K562 (cell line): ENCODE results near the gene PGBD1. TPM values are rescaled to one million over a fixed set of nuclear protein-coding genes. Genes with fewer than 3 reads are reported as not detected.
A peak's percentile ranks its signal among the peaks of the same experiment; 100 is the strongest.

ENCODE experiments used
- ATAC-seq: fragments of 200-7000 bp; cut with Tn5 transposase; 3 replicates; pipeline ENCODE4 v1.9.1; 2020; ENCODE audit warnings: moderate library complexity
- BruUV-seq: library from RNA; stranded (reverse); fragments of 400-500 nt; replicated peaks from 2 replicates; lab custom pipeline; 2021; lab: Mats Ljungman, UMichigan
- CTCF ChIA-PET: fragments of 300-600 bp; formaldehyde crosslinking; extraction: SDS; loops from one replicate; lab custom pipeline; 2021; ENCODE audit warnings: low intra/inter-chr PET ratio; lab: Yijun Ruan, JAX
- POLR2A ChIA-PET: fragments of 300-600, 350-650 bp; sonication (Branson Sonifier 250); formaldehyde crosslinking; extraction: SDS; loops from one replicate; lab custom pipeline; 2021; ENCODE audit warnings: antibody characterized with exemption, inconsistent platforms; lab: Yijun Ruan, JAX
- DNase-seq, 4 experiments: peaks; one replicate each; pipeline versions ENCODE4 v3.0.0 to v3.0.0-alpha.2; 2011 to 2018; ENCODE audit warnings: low spot score in 3 of 4, mixed read lengths in 3 of 4; ENCODE audit errors: extremely low read depth in 1 of 4
- FAIRE-seq: peaks from 2 replicates; lab custom pipeline; 2011; peaks lifted over from hg19 to GRCh38; lab: Jason Lieb, UNC
- H2AFZ ChIP-seq: 2 replicates; pipeline ENCODE4 v1.6.0; 2011; ENCODE audit warnings: low read depth, low read length, control low read depth, inconsistent platforms
- H3K27ac ChIP-seq: fragments of 200-600 bp; 3 replicates; pipeline ENCODE4 v1.8.0; 2011; ENCODE audit warnings: low read depth, mild to moderate bottlenecking, control low read depth, inconsistent platforms, low read length, moderate library complexity, mixed read lengths; ENCODE audit errors: extremely low read depth
- H3K27me3 ChIP-seq, 2 experiments: fragments of 300-600 bp in 1 of 2; 2 replicates in 1 of 2; 3 replicates in 1 of 2; pipeline versions ENCODE4 v1.6.0 to v1.8.0; 2011; ENCODE audit warnings: inconsistent platforms in 2 of 2, low read length in 2 of 2, mild to moderate bottlenecking in 1 of 2, mixed read lengths in 1 of 2, moderate library complexity in 1 of 2; ENCODE audit not compliant: control insufficient read depth in 2 of 2, insufficient read depth in 2 of 2
- H3K36me3 ChIP-seq: fragments of 300-600 bp; 3 replicates; pipeline ENCODE4 v1.8.0; 2011; ENCODE audit warnings: mild to moderate bottlenecking, low read length, inconsistent platforms; ENCODE audit not compliant: control insufficient read depth, insufficient read depth
- H3K4me1 ChIP-seq, 2 experiments: fragments of 200-600 bp in 1 of 2; replicated peaks in 1 of 2; 2 replicates in 1 of 2; 3 replicates in 1 of 2; pipeline versions ENCODE4 v1.5.1 to v1.8.0; 2011; ENCODE audit warnings: inconsistent platforms in 2 of 2, low read length in 2 of 2, mild to moderate bottlenecking in 1 of 2, mixed read lengths in 1 of 2, moderate library complexity in 1 of 2; ENCODE audit not compliant: control insufficient read depth in 2 of 2, insufficient read depth in 2 of 2
- H3K4me2 ChIP-seq: 2 replicates; pipeline ENCODE4 v1.6.1; 2011; ENCODE audit warnings: low read length, control low read depth, inconsistent platforms, mixed read lengths; ENCODE audit not compliant: insufficient read depth
- H3K4me3 ChIP-seq: fragments of 200-600 bp; sonication (generic), shearing (Covaris generic); 2 replicates; pipeline ENCODE4 v1.5.1; 2016; ENCODE audit warnings: control low read depth, inconsistent platforms
- H3K79me2 ChIP-seq: fragments of 200-600 bp; 3 replicates; pipeline ENCODE4 v1.8.0; 2011; ENCODE audit warnings: low read length, inconsistent platforms; ENCODE audit not compliant: control insufficient read depth, insufficient read depth
- H3K9ac ChIP-seq, 2 experiments: 2 replicates each; pipeline versions ENCODE4 v1.6.0 to v1.6.1; 2011; ENCODE audit warnings: low read depth in 2 of 2, low read length in 2 of 2, control low read depth in 1 of 2, inconsistent platforms in 1 of 2, mild to moderate bottlenecking in 1 of 2, mixed read lengths in 1 of 2; ENCODE audit not compliant: insufficient read depth in 1 of 2
- H3K9me1 ChIP-seq: one replicate; pipeline ENCODE4 v1.6.0; 2011; ENCODE audit warnings: inconsistent platforms, mild to moderate bottlenecking, low read length, moderate library complexity; ENCODE audit not compliant: control insufficient read depth, insufficient read depth
- H3K9me3 ChIP-seq: replicated peaks from 2 replicates; pipeline ENCODE4 v1.5.1; 2011; ENCODE audit warnings: low read depth, low read length, inconsistent platforms; ENCODE audit not compliant: control insufficient read depth, insufficient read depth
- H4K20me1 ChIP-seq: replicated peaks from 2 replicates; pipeline ENCODE4 v1.6.1; 2011; ENCODE audit warnings: low read length, inconsistent platforms, mixed read lengths; ENCODE audit not compliant: control insufficient read depth, insufficient read depth
- CBX8 ChIP-seq: fragments of 200-600 bp; sonication (generic); IDR thresholded peaks from 2 replicates; pipeline ENCODE4 v1.6.1; 2012; ENCODE audit warnings: borderline replicate concordance, mixed run types, low read depth, mild to moderate bottlenecking, moderate library complexity, mixed read lengths, low read length, control low read depth, inconsistent platforms; ENCODE audit not compliant: poor library complexity, severe bottlenecking; ENCODE audit errors: extremely low read depth
- GTF2A2 ChIP-seq: IDR thresholded peaks from 2 replicates; pipeline ENCODE4 v1.6.1; 2016; ENCODE audit warnings: mild to moderate bottlenecking, missing genetic modification characterization, missing compliant biosample characterization
- KAT8 ChIP-seq: fragments of 450-650 bp; IDR thresholded peaks from 2 replicates; pipeline ENCODE4 v1.6.1; 2016; ENCODE audit warnings: low read depth, mild to moderate bottlenecking
- NFRKB ChIP-seq: fragments of 450-650 bp; IDR thresholded peaks from 2 replicates; pipeline ENCODE4 v1.6.1; 2016; ENCODE audit warnings: low read depth
- NR2F6 ChIP-seq: fragments of 450-650 bp; formaldehyde crosslinking; IDR thresholded peaks from 2 replicates; pipeline ENCODE4 v1.4.0; 2020; ENCODE audit warnings: mild to moderate bottlenecking
- PCBP1 ChIP-seq: fragments of 200-400 bp; formaldehyde crosslinking; IDR thresholded peaks from 2 replicates; pipeline ENCODE4 v1.6.1; 2018; ENCODE audit warnings: mild to moderate bottlenecking, low read depth, low read length; ENCODE audit not compliant: poor library complexity, severe bottlenecking
- RAD21 ChIP-seq, 2 experiments: fragments of 250-450 bp in 1 of 2; fragments of 450-650 bp in 1 of 2; sonication (Bioruptor Pico) in 1 of 2; formaldehyde crosslinking in 1 of 2; IDR thresholded peaks in 1 of 2; conservative IDR thresholded peaks in 1 of 2; 2 replicates each; pipeline versions ENCODE4 v1.4.0 to v1.8.0; 2020 to 2022; ENCODE audit warnings: mild to moderate bottlenecking in 2 of 2, moderate library complexity in 1 of 2
- RBM15 ChIP-seq: fragments of 200-400 bp; formaldehyde crosslinking; IDR thresholded peaks from 2 replicates; pipeline ENCODE4 v1.6.1; 2018; ENCODE audit warnings: mild to moderate bottlenecking, low read length, moderate library complexity; ENCODE audit not compliant: insufficient read depth
- RREB1 ChIP-seq: fragments of 250-450 bp; sonication (Bioruptor Pico); IDR thresholded peaks from 2 replicates; pipeline ENCODE4 v1.4.0; 2020
- TRIM24 ChIP-seq, 2 experiments: fragments of 450-650 bp; IDR thresholded peaks; 2 replicates each; pipeline ENCODE4 v1.6.1; 2016
- ZNF3 ChIP-seq: fragments of 250-450 bp; sonication (Bioruptor Pico); IDR thresholded peaks from 2 replicates; pipeline ENCODE4 v1.5.0; 2021; ENCODE audit warnings: mild to moderate bottlenecking, moderate library complexity
- WGBS: fragments of 100-300 bp; shearing (Covaris generic); methylation state at CpG from one replicate; pipeline ENCODE4 v1.1.6; 2016; ENCODE audit warnings: low coverage, mixed read lengths; ENCODE audit not compliant: insufficient coverage; ENCODE audit errors: missing lambda C conversion rate; 5-methylcytosine and 5-hydroxymethylcytosine counted together
- in situ Hi-C: fragments of 300-500 bp; cut with MboI; formaldehyde crosslinking; loops from 4 replicates; pipeline ENCODE4 v1.15.0; 2018; ENCODE audit warnings: inconsistent platforms, mixed read lengths
- intact Hi-C: fragments of 100-400 bp; cut with micrococcal nuclease; formaldehyde crosslinking; loops from 2 replicates; pipeline ENCODE4 v1.14.2; 2022
- polyA plus RNA-seq, 8 experiments: library from polyadenylated mRNA; depleted of rRNA in 4 of 8; stranded (reverse) in 5 of 8; unstranded in 3 of 8; fragments of >200 nt; fragmentation: Nextera tagmentation in 2 of 8; fragmentation: Illumina TruSeq in 1 of 8; extraction: Ambion mirVana in 2 of 8; extraction: Trizol in 1 of 8; gene quantifications; 2 replicates each; pipeline versions ENCODE4 v1.2.1 to v1.2.3, GENCODE V29; 2011 to 2014; ENCODE audit warnings: inconsistent platforms in 1 of 8, missing spikeins in 1 of 8
- total RNA-seq, 7 experiments: library from RNA; depleted of rRNA in 6 of 7; stranded (reverse); fragments of >200 nt in 6 of 7; fragmentation: Illumina TruSeq in 2 of 7; extraction: Trizol in 2 of 7; gene quantifications; 2 replicates each; pipeline versions ENCODE4 v1.2.1 to v1.2.3, GENCODE V29; 2011 to 2021; ENCODE audit warnings: low replicate concordance in 1 of 7

Gene PGBD1
- total and polyA plus RNA-seq, 9 of the 15 experiments (the other 6 are each of a cell fraction or from before 2014, with no cell fraction given) = 3.3 to 9.0 (median 7.3) TPM

GRCh38 chr6:28336284-28337120 is 55.1 kb downstream of the PGBD1 start:
- in situ Hi-C loops (no loop called here), intact Hi-C loops (loop anchor here (1.0 to 5.0 kb wide), 6 partner anchors 18 to 529 kb away; partner anchors contain the start of genes PGBD1 and ZSCAN26)
- FAIRE-seq = peak; percentile 90
- ChIA-PET POLR2A (interaction anchor here (0.6 to 6.4 kb wide), 46 partner anchors 9 to 588 kb away, joined by 3 to 80 read pairs (median 4); partner anchors contain the start of genes PGBD1, ZKSCAN3, ZKSCAN4 and ZKSCAN8), CTCF (interaction anchor here (0.6 kb wide), 1 partner anchor 478 kb away, joined by 4 read pairs; no protein-coding TSS in a partner anchor)
- peak overlapping the region; percentile 95 for H3K4me2 ChIP-seq
- H3K36me3 ChIP-seq = no peaks in the 10 kb centered on the region
- peaks cover 6% of the 10 kb centered on the region; the same call in 1 of the 2 replicates for H3K9me3 ChIP-seq
- no peaks in the 10 kb centered on the region for H3K9me1 ChIP-seq
- H3K4me1 ChIP-seq = peaks cover 23 to 43% of the 10 kb centered on the region in 2 experiments
- H3K79me2 ChIP-seq = peaks cover 37% of the 10 kb centered on the region
- peak overlapping the region; percentile 61 for H2AFZ ChIP-seq
- WGBS = under 1% methylated on average over 24 of the region's 24 CpGs
- H3K4me3 ChIP-seq = peak overlapping the region; percentile 69
- peak overlapping the region; percentile 98 for H3K27ac ChIP-seq
- no peaks in the 10 kb centered on the region for H4K20me1 ChIP-seq
- H3K9ac ChIP-seq = peak overlapping the region; percentile 96 to 99
- TSS peak; percentile 82 for BruUV-seq
- DNase-seq = peak; percentile 46 to 95 (median 58)
- H3K27me3 ChIP-seq = no peaks in the 10 kb centered on the region
- ATAC-seq = peak; percentile 76
- TF ChIP-seq CBX8 (no peak), TRIM24 (IDR thresholded peaks at IDR 0.05) (no peak), NFRKB (peak; percentile 92), RAD21 (CRISPR knock-in tag; conservative IDR thresholded peaks at IDR 0.05 in 1 of 2, IDR thresholded peaks at IDR 0.05 in 1 of 2) (no peak; a peak in 2 of 4 replicates), NR2F6 (peak; percentile 88), KAT8 (no peak; the same call in 1 of the 2 replicates), GTF2A2 (tag) (0 out of 2 replicates have a peak, but pooled peaks have one; percentile 61), PCBP1 (no peak), RBM15 (no peak), ZNF3 (CRISPR knock-in tag) (peak; percentile 43; the same call in 1 of the 2 replicates), RREB1 (CRISPR knock-in tag) (peak; percentile 91)
